OCI-LY7 (cell line): ENCODE results near the gene SMIM9. TPM values are rescaled to one million over a fixed set of nuclear protein-coding genes. Genes with fewer than 3 reads are reported as not detected.

Source experiments
- BruUV-seq: library from RNA; stranded (reverse); fragments of 400-500 nt; replicated peaks from 2 replicates; lab custom pipeline; 2021; lab: Mats Ljungman, UMichigan
- CTCF ChIA-PET: fragments of 300-600 bp; sonication (Branson Sonifier 250); formaldehyde crosslinking; loops from one replicate; lab custom pipeline; 2022; ENCODE audit warnings: antibody characterized with exemption; ENCODE audit not compliant: unreplicated experiment; lab: Charles Lee
- POLR2A ChIA-PET: fragments of 300-600 bp; sonication (Branson Sonifier 250); formaldehyde crosslinking; loops from one replicate; lab custom pipeline; 2022; ENCODE audit warnings: antibody characterized with exemption; lab: Charles Lee
- DNase-seq: peaks from one replicate; pipeline ENCODE4 v3.0.0-alpha.2; 2015; ENCODE audit warnings: low spot score
- H2AFZ ChIP-seq: fragments of 200-600 bp; sonication (generic), shearing (Covaris generic); 2 replicates; pipeline ENCODE4 v1.6.1; 2014; ENCODE audit warnings: mild to moderate bottlenecking, antibody characterized with exemption, low read length, moderate library complexity
- H3K27ac ChIP-seq: fragments of 200-600 bp; sonication (generic); 2 replicates; pipeline ENCODE4 v1.5.1; 2014; ENCODE audit warnings: mixed run types, low read depth, mild to moderate bottlenecking, moderate library complexity, low read length, inconsistent platforms; ENCODE audit not compliant: poor library complexity, severe bottlenecking
- H3K36me3 ChIP-seq: fragments of 200-600 bp; sonication (generic); 2 replicates; pipeline ENCODE4 v1.6.1; 2014; ENCODE audit warnings: mild to moderate bottlenecking, antibody characterized with exemption, low read length, moderate library complexity, mixed read lengths; ENCODE audit not compliant: insufficient read depth
- H3K4me1 ChIP-seq: fragments of 200-600 bp; sonication (generic); 2 replicates; pipeline ENCODE4 v1.5.1; 2014; ENCODE audit warnings: mild to moderate bottlenecking, low read length; ENCODE audit not compliant: insufficient read depth, poor library complexity, severe bottlenecking
- H3K4me2 ChIP-seq: fragments of 200-600 bp; sonication (generic); 2 replicates; pipeline ENCODE4 v1.6.1; 2014; ENCODE audit warnings: mild to moderate bottlenecking, low read length
- H3K4me3 ChIP-seq: fragments of 200-600 bp; sonication (generic); 2 replicates; pipeline ENCODE4 v1.5.1; 2014; ENCODE audit warnings: mild to moderate bottlenecking, low read depth, low read length; ENCODE audit not compliant: poor library complexity, severe bottlenecking
- H3K79me2 ChIP-seq: fragments of 200-600 bp; sonication (generic); 2 replicates; pipeline ENCODE4 v1.6.1; 2016; ENCODE audit warnings: low read depth, mild to moderate bottlenecking, low read length, moderate library complexity, mixed read lengths; ENCODE audit not compliant: insufficient read depth
- H3K9me2 ChIP-seq: fragments of 200-600 bp; sonication (generic); 2 replicates; pipeline ENCODE4 v1.6.1; 2016; ENCODE audit warnings: mild to moderate bottlenecking, low read length, mixed read lengths; ENCODE audit not compliant: insufficient read depth
- H3K9me3 ChIP-seq: fragments of 200-600 bp; sonication (generic); 2 replicates; pipeline ENCODE4 v1.6.1; 2014; ENCODE audit warnings: mild to moderate bottlenecking, mixed run types, low read length, mixed read lengths
- H4K20me1 ChIP-seq: fragments of 200-600 bp; sonication (generic); 2 replicates; pipeline ENCODE4 v1.6.1; 2014; ENCODE audit warnings: mild to moderate bottlenecking, antibody characterized with exemption, low read length, moderate library complexity, mixed read lengths; ENCODE audit not compliant: insufficient read depth
- CTCF ChIP-seq: fragments of 200-600 bp; sonication (generic); conservative IDR thresholded peaks from 2 replicates; pipeline ENCODE4 v1.5.1; 2014; ENCODE audit warnings: mild to moderate bottlenecking, antibody characterized with exemption, low read length, moderate library complexity, mixed read lengths
- EZH2phosphoT487 ChIP-seq: fragments of 200-600 bp; sonication (generic); IDR thresholded peaks from 2 replicates; pipeline ENCODE4 v1.6.1; 2018; ENCODE audit warnings: low read depth, borderline replicate concordance, mild to moderate bottlenecking, mixed run types, antibody characterized with exemption, low read length, moderate library complexity, mixed read lengths
- intact Hi-C: fragments of 100-400 bp; cut with micrococcal nuclease; formaldehyde crosslinking; loops from one replicate; pipeline ENCODE4 v1.10.0; 2022; ENCODE audit not compliant: unreplicated experiment
- total RNA-seq, 2 experiments: library from RNA; depleted of rRNA in 1 of 2; stranded (reverse); fragments of >200 nt in 1 of 2; shearing (Covaris generic) in 1 of 2; gene quantifications; 2 replicates each; pipeline ENCODE4 v1.2.3, GENCODE V29; 2014 to 2022

Gene SMIM9
- total RNA-seq, 2 experiments from 2014 or later: not detected

DNA sequence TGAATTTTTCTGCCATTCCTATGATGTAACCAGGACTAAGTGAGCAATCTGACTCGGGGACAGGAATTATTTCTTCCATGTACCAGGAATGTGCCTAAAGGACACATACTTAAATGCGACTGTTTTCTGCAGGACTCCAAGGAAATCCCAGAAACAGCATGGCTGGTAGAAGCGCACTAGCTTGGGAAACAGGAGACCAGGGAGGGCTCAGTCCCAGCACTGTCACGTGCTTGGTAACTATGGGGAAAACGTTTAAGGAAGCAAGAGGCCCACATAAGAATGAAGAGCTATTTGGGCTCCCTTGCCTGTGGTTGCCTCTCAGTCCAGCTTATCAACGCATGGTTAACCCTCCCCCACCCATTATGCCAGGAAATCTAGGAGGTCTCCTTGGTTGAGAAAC is 48.7 kb downstream of the SMIM9 start:
- Histone ChIP-seq H3K27ac (no peak overlapping the region), H3K4me3 (no peak overlapping the region), H3K79me2 (no peaks in the 10 kb centered on the region), H3K4me2 (no peak overlapping the region), H4K20me1 (no peaks in the 10 kb centered on the region), H2AFZ (no peak overlapping the region), H3K9me3 (no peaks in the 10 kb centered on the region), H3K9me2 (no peaks in the 10 kb centered on the region), H3K36me3 (no peaks in the 10 kb centered on the region), H3K4me1 (no peaks in the 10 kb centered on the region)
- ChIA-PET POLR2A (no interaction called here), CTCF (no interaction called here)
- BruUV-seq: no TSS peak
- TF ChIP-seq EZH2phosphoT487 (no peak), CTCF (no peak)
- intact Hi-C loops: no loop called here
- DNase-seq: no peak

DNA sequence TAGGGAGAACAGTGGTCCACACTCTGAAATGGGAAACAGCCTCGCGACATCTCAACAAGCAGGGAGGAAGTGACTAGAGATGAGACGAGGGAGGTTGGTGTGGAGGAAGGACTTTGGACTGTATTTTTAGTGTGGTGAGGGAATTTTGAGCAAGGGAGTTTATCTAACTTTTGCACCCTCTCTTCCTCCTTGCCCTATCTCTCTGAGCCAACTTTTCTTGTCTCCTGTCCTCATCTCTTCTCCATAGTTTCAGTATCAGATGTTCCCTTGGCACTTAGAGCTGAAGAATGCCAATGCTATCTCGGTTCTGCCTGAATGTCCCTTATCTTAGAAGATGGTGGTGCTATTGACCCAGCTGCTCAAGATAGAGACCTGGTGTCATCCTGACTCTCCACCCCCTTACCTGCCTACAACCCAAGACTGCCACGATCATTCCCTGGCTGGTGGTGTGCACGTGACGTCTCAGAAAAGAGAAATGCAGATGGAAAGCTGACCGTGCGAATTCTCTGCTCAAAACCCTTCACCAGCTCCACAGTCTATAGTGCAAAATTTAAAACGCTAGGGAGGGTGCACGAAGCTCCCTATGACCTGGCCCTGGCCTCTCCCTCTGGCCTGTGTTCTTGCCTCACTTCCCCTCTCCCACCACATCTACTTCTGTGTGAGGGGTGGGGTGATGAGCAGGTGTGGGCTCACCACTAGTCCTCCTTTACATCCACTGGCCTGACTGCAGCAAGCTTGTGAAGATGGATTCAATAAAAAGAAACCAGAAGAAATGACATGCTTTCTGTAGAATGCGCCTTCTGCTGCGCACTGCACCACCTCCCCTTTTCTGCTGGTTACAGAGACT is 50.1 kb downstream of the SMIM9 start:
- no peak overlapping the region for H3K27ac ChIP-seq
- H2AFZ ChIP-seq: no peak overlapping the region
- CTCF ChIA-PET: no interaction called here

More for the DNA sequence above, 50.1 kb downstream of the SMIM9 start:
- H3K9me2 ChIP-seq: no peaks in the 10 kb centered on the region
- H3K9me3 ChIP-seq: no peaks in the 10 kb centered on the region
- H3K36me3 ChIP-seq: 0 out of 2 replicates have a peak, but pooled peaks cover under 1% of the 10 kb centered on the region
- no peaks in the 10 kb centered on the region for H4K20me1 ChIP-seq
- H3K4me1 ChIP-seq: no peaks in the 10 kb centered on the region
- intact Hi-C loops: no loop called here
- H3K4me2 ChIP-seq: 0 out of 2 replicates have a peak overlapping the region, but pooled peaks have one; percentile 9
- POLR2A ChIA-PET: no interaction called here
- H3K4me3 ChIP-seq: no peak overlapping the region
- no peak for DNase-seq
- H3K79me2 ChIP-seq: no peaks in the 10 kb centered on the region
- no TSS peak for BruUV-seq
- no peak for TF ChIP-seq EZH2phosphoT487
- TF ChIP-seq CTCF: no peak
